ENCODE measurements around the gene COL28A1. TPM values are rescaled to one million over a fixed set of nuclear protein-coding genes. Genes with fewer than 3 reads are reported as not detected.

COL28A1 gene
- total and polyA plus RNA-seq, 3 donors from 2014 or later = 4.0 to 9.2 (median 8.7) TPM

- Histone ChIP-seq H3K4me3 (no peak overlapping the region), H3K27me3 (no peaks in the 10 kb centered on the region), H3K27ac (no peak overlapping the region), H3K9me3 (no peaks in the 10 kb centered on the region), H3K4me1 (no peaks in the 10 kb centered on the region), H3K36me3 (ENCODE audit: low read depth, missing control alignments) (no peaks in the 10 kb centered on the region)
- DNase-seq = no peak
- no peak for TF ChIP-seq POLR2A (IDR thresholded peaks at IDR 0.05)
- whole genome bisulfite sequencing, 2 donors = 45 to 52% methylated on average over 2 of the region's 2 CpGs
- intact Hi-C loops (cut with DNase I; ENCODE audit: low total_unique reads) = no loop called here
Measured at GRCh38 chr7:7490003-7490402, 45.7 kb downstream of the COL28A1 start.

- Histone ChIP-seq H3K9me3 (no peaks in the 10 kb centered on the region), H3K27ac (no peak overlapping the region), H3K4me3 (no peak overlapping the region), H3K36me3 (ENCODE audit: low read depth, missing control alignments) (no peaks in the 10 kb centered on the region), H3K4me1 (no peaks in the 10 kb centered on the region), H3K27me3 (no peaks in the 10 kb centered on the region)
- intact Hi-C loops (cut with DNase I; ENCODE audit: low total_unique reads) = no loop called here
- no peak for DNase-seq
- 85 to 94% methylated on average over 2 of the region's 2 CpGs for WGBS, 2 donors
- TF ChIP-seq POLR2A (IDR thresholded peaks at IDR 0.05) (no peak), CTCF (IDR thresholded peaks at IDR 0.05) (no peak)
Measured at GRCh38 chr7:7489546-7489945, 46.1 kb downstream of the COL28A1 start.

GRCh38 chr7:7486362-7486761 lies 49.3 kb downstream of the COL28A1 start:
- Histone ChIP-seq H3K4me1 (no peaks in the 10 kb centered on the region), H3K4me3 (no peak overlapping the region), H3K27me3 (no peaks in the 10 kb centered on the region), H3K27ac (no peak overlapping the region), H3K36me3 (ENCODE audit: low read depth, missing control alignments) (no peaks in the 10 kb centered on the region), H3K9me3 (no peaks in the 10 kb centered on the region)
- intact Hi-C loops (cut with DNase I; ENCODE audit: low total_unique reads) = no loop called here
- no peak for DNase-seq
- 88 to 93% methylated on average over 3 of the region's 3 CpGs for WGBS, 2 donors
- TF ChIP-seq POLR2A (IDR thresholded peaks at IDR 0.05) = no peak
- no peak for TF ChIP-seq CTCF (IDR thresholded peaks at IDR 0.05)

GRCh38 chr7:7484072-7484471 lies 51.6 kb downstream of the COL28A1 start:
- TF ChIP-seq CTCF (IDR thresholded peaks at IDR 0.05) = no peak
- TF ChIP-seq POLR2A (IDR thresholded peaks at IDR 0.05) = no peak
- no peak for DNase-seq
- Histone ChIP-seq H3K27me3 (no peaks in the 10 kb centered on the region), H3K4me3 (no peak overlapping the region), H3K27ac (no peak overlapping the region), H3K9me3 (no peaks in the 10 kb centered on the region), H3K4me1 (no peaks in the 10 kb centered on the region), H3K36me3 (ENCODE audit: low read depth, missing control alignments) (no peaks in the 10 kb centered on the region)
- WGBS, 2 donors = 89 to 94% methylated on average over 1 of the region's 1 CpG
- intact Hi-C loops (cut with DNase I; ENCODE audit: low total_unique reads) = no loop called here

GRCh38 chr7:7481802-7482201 lies 53.9 kb downstream of the COL28A1 start:
- intact Hi-C loops (cut with DNase I; ENCODE audit: low total_unique reads) = no loop called here
- H3K9me3 ChIP-seq = no peaks in the 10 kb centered on the region
- no peaks in the 10 kb centered on the region for H3K4me1 ChIP-seq
- WGBS, 2 donors = 94 to 96% methylated on average over 2 of the region's 2 CpGs
- DNase-seq = no peak
- H3K36me3 ChIP-seq (ENCODE audit: low read depth, missing control alignments) = no peaks in the 10 kb centered on the region
- TF ChIP-seq CTCF (IDR thresholded peaks at IDR 0.05) = no peak
- no peak for TF ChIP-seq POLR2A (IDR thresholded peaks at IDR 0.05)
- no peak overlapping the region for H3K4me3 ChIP-seq
- no peaks in the 10 kb centered on the region for H3K27me3 ChIP-seq
- H3K27ac ChIP-seq = no peak overlapping the region
